ENCODE data around the gene MYOM3.

The MYOM3 gene

GRCh38 chr1:24125456-24125855, 13.5 kb upstream of the MYOM3 start:
- H3K4me1 ChIP-seq: no peaks in the 10 kb centered on the region
- no peak for TF ChIP-seq CTCF (IDR thresholded peaks at IDR 0.05; ENCODE audit: low read depth, low read length)
- no peaks in the 10 kb centered on the region for H3K36me3 ChIP-seq
- H3K27me3 ChIP-seq: no peaks in the 10 kb centered on the region
- no peak overlapping the region for H3K4me3 ChIP-seq (ENCODE audit: low read depth, low read length)
- no peak for DNase-seq
- H3K9me3 ChIP-seq: no peaks in the 10 kb centered on the region

GRCh38 chr1:24124980-24125379, 13.0 kb upstream of the MYOM3 start:
- H3K27me3 ChIP-seq: no peaks in the 10 kb centered on the region
- H3K36me3 ChIP-seq: no peaks in the 10 kb centered on the region
- DNase-seq: no peak
- TF ChIP-seq CTCF (IDR thresholded peaks at IDR 0.05; ENCODE audit: low read depth, low read length): no peak
- no peaks in the 10 kb centered on the region for H3K4me1 ChIP-seq
- no peak overlapping the region for H3K4me3 ChIP-seq (ENCODE audit: low read depth, low read length)
- no peaks in the 10 kb centered on the region for H3K9me3 ChIP-seq

GRCh38 chr1:24123611-24124010, 11.7 kb upstream of the MYOM3 start:
- no peak for TF ChIP-seq CTCF (IDR thresholded peaks at IDR 0.05; ENCODE audit: low read depth, low read length)
- H3K4me3 ChIP-seq (ENCODE audit: low read depth, low read length): no peak overlapping the region
- DNase-seq: no peak
- H3K27me3 ChIP-seq: no peaks in the 10 kb centered on the region
- H3K36me3 ChIP-seq: no peaks in the 10 kb centered on the region
- no peaks in the 10 kb centered on the region for H3K4me1 ChIP-seq
- no peaks in the 10 kb centered on the region for H3K9me3 ChIP-seq

- H3K4me1 ChIP-seq: no peaks in the 10 kb centered on the region
- no peaks in the 10 kb centered on the region for H3K9me3 ChIP-seq
- DNase-seq: no peak
- H3K27me3 ChIP-seq: no peaks in the 10 kb centered on the region
- TF ChIP-seq CTCF (IDR thresholded peaks at IDR 0.05; ENCODE audit: low read depth, low read length): no peak
- no peak overlapping the region for H3K4me3 ChIP-seq (ENCODE audit: low read depth, low read length)
- no peaks in the 10 kb centered on the region for H3K36me3 ChIP-seq
Measured at GRCh38 chr1:24122776-24123175, 10.8 kb upstream of the MYOM3 start.

- no peak for DNase-seq
- no peaks in the 10 kb centered on the region for H3K27me3 ChIP-seq
Measured at GRCh38 chr1:24121406-24121805, 9.5 kb upstream of the MYOM3 start.

GRCh38 chr1:24120965-24121364, 9.0 kb upstream of the MYOM3 start:
- H3K4me1 ChIP-seq: no peaks in the 10 kb centered on the region
- no peak overlapping the region for H3K4me3 ChIP-seq (ENCODE audit: low read depth, low read length)
- TF ChIP-seq CTCF (IDR thresholded peaks at IDR 0.05; ENCODE audit: low read depth, low read length): no peak
- no peaks in the 10 kb centered on the region for H3K36me3 ChIP-seq
- no peaks in the 10 kb centered on the region for H3K27me3 ChIP-seq
- H3K9me3 ChIP-seq: no peaks in the 10 kb centered on the region
- DNase-seq: no peak

More at GRCh38 chr1:24121406-24121805, 9.5 kb upstream of the MYOM3 start:
- H3K9me3 ChIP-seq: no peaks in the 10 kb centered on the region
- H3K36me3 ChIP-seq: no peaks in the 10 kb centered on the region
- TF ChIP-seq CTCF (IDR thresholded peaks at IDR 0.05; ENCODE audit: low read depth, low read length): no peak
- no peak overlapping the region for H3K4me3 ChIP-seq (ENCODE audit: low read depth, low read length)
- no peaks in the 10 kb centered on the region for H3K4me1 ChIP-seq
